Mucosa of gallbladder (tissue), 1 donor: Measurements from ENCODE around the gene SFPQ. TPM values are rescaled to one million over a fixed set of nuclear protein-coding genes. Genes with fewer than 3 reads are reported as not detected.
"Not testable (repeated sequence)": the region's sequence is repeated elsewhere in the genome, so short reads cannot be mapped to it uniquely, and the experiment has no call there.

ENCODE experiments used
- DNase-seq: peaks from one replicate; pipeline ENCODE4 v3.0.0-alpha.2; 2020; ENCODE audit warnings: low spot score
- total RNA-seq: library from RNA; stranded (reverse); gene quantifications from one replicate; pipeline ENCODE4 v1.2.1, GENCODE V29; 2021
- donor health status: DM: no; HTN: no; CAD: no.

Gene SFPQ, protein sequence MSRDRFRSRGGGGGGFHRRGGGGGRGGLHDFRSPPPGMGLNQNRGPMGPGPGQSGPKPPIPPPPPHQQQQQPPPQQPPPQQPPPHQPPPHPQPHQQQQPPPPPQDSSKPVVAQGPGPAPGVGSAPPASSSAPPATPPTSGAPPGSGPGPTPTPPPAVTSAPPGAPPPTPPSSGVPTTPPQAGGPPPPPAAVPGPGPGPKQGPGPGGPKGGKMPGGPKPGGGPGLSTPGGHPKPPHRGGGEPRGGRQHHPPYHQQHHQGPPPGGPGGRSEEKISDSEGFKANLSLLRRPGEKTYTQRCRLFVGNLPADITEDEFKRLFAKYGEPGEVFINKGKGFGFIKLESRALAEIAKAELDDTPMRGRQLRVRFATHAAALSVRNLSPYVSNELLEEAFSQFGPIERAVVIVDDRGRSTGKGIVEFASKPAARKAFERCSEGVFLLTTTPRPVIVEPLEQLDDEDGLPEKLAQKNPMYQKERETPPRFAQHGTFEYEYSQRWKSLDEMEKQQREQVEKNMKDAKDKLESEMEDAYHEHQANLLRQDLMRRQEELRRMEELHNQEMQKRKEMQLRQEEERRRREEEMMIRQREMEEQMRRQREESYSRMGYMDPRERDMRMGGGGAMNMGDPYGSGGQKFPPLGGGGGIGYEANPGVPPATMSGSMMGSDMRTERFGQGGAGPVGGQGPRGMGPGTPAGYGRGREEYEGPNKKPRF
- 164 TPM for total RNA-seq

DNA sequence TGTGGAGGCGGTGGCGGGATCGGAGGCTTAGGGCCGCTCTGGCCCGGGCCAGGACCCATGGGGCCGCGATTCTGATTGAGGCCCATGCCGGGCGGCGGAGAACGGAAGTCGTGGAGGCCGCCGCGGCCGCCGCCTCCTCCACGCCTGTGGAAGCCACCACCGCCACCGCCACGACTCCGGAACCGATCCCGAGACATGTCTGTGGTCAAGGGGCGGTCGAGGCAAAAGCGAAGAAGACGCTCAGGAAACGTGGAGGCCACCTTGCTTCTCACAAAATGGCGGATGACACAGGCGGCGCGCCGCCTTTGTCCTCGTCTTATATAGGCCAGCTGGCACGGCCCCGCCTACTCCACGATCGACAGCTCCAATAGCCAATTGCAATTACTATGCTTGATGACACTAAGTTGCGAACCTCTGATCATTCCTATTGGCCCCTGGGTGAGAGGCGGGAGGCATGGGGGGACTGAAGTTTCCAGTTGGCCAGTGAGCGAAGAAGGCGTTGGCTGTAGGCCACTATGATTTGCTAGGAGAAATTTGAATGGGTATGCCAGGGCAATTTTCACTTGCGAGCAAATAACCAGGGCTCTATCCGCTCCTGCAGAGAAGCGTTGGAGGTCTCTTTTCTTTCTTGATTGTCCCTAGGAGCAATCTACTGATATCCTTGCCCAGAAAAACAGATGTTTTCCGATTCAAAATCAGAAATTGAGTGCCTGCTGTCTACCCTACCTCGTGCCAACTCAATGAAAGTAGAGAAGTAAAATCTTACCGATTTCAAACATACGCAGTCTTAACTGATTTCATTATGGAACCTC lies at the start of gene SFPQ:
SFPQ (minus strand) TSS at position 293 of the 812 bp plus-strand sequence; CDS start at position 197, 96 bp downstream.
- peak; percentile 98 for DNase-seq

DNA sequence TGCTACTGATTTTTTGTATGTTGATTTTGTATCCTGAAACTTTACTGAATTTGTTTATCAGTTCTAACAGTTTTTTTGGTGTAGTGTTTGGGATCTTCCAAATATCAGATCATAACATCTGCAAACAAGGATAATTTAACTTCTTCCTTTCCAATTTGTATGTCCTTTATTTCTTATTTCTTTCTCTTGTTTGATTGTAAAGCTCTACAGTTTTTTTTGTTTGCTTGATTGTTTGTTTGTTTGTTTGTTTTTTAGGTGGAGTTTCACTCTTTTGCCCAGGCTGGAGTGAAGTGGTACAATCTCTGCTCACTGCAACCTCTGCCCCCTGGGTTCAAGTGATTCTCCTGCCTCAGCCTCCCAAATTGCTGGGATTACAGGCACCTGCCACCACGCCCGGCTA lies 43.8 kb upstream of the SFPQ start:
- DNase-seq = not testable (repeated sequence)

DNA sequence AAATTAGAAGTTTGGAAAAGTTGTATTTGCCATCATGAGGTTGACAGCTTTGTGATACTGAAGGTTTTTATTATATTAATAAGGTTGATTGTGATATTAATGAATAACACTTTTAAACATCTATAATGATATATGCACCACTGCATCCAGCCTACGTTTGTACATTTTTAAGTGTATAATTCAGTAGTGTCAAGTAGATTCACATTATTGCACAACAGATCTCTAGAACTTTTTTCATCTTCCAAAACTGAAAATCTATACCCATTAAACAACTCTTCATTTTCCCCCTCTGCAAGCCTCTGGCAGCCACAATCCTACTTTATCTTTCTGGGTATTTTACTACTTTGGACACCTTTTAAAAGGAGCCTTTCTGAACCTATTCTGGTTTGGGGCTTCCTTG lies 38.3 kb upstream of the SFPQ start:
- no peak for DNase-seq

DNA sequence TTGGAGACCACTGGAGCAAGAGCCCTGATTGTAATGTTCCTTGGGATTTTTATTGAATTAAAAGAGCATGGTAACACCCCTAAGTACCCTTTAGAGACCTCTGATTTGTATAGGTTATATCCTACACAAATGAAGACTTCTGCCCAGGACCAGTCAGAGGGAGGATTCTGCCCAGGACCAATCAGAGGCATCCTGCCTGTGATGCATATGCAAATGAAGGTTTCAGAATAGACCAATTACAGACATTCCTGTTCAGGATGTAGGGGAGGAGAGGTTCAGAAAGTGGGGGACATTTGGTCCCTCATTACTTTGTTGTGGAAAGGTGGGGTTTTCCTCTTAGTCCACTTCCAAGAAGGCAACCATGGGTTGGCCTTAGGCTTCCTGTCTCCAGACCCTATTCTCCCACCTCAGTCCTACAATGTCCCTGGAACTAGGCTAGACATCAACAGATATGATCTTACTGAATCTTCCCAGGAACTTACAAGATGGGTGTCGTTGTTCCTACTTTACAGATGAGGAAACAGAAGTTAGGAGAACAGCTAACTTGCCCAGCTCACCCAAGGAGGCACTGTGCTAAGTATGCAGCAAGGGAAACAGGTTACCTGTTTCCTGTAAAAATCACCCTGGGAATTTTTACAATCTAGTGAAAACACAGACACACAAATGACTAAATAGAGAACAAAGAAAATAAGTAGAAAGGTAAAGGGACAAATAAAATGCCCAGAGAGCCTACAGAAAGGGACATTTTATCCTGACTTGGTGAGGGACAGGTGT lies 36.8 kb upstream of the SFPQ start:
- DNase-seq = no peak

DNA sequence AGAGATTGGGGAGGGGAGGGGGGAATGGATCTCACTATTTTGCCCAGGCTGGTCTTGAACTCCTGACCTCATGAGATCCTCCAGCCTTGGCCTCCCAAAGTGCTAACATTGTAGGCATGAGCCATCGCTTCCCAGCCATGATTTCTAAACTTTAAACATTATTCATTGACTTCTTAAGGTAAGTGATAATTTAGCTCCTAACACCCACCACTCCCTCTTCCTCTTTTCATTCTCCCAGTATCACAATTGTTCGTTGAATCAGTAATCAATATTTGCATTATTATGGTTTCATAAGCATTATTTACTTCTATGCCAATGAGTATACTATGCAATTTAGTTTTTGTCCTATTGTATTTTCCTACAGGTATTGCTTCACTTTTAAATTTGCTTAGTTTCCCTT lies 33.6 kb upstream of the SFPQ start:
- no peak for DNase-seq

DNA sequence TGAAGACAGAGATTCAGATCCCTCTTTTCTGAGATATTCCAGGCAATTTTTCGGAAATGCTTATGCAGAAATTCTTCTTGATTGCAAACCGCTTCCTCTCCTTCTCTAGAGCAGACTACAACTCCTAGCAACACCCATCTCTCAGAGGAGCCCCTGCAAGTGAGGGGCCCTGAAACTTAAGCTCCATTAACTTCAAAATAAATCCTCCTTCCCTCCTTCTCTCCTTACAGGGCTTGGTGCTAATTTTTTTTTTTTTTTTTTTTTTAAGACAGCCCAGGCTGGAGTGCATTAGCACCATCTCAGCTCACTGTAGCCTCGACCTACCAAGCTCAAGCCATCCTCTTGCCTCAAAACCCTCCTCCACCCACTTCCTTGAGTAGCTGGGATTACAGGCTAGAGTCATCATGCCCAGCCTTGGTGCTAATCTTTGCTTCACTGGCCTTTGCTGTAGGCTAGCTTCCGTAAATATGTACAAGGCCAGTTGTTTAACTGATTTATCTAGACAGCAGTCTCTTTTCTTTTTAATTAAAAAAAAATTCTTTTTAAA lies 30.2 kb upstream of the SFPQ start:
- no peak for DNase-seq

DNA sequence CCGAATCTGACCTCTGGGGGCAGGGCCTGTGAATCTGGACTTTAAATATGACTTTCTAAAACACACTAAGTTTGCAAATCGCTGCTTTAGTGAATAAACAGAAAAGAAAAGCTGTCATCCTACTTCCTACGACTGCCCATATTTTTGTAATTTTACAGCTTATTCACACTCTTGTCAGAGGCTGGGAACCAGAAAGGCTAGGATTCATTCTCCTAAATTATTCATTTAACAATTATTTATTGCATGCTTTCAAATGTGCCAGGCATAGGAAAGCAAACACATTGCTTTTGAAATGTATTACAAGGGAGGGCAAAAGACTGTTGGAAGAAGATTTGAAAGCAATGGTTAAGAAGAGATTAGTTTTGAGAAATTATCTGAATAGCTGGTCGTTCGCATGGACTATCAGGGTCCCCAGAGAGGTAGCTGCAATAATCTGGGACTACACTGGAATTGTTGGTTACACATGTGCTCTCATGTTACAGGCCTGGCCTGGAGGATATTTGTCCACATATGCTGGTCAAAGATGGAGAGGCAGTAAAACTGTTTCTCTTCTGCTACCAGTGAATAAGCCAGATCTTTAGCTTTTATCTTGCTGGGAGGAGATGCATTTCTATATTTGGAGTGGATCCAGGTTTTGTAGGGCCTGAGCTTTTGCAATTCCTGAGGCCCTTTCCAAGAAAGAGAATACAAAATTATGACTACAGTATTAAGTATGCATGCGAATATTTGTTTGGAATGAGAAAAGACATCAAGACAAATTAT lies 29.6 kb upstream of the SFPQ start:
- no peak for DNase-seq

DNA sequence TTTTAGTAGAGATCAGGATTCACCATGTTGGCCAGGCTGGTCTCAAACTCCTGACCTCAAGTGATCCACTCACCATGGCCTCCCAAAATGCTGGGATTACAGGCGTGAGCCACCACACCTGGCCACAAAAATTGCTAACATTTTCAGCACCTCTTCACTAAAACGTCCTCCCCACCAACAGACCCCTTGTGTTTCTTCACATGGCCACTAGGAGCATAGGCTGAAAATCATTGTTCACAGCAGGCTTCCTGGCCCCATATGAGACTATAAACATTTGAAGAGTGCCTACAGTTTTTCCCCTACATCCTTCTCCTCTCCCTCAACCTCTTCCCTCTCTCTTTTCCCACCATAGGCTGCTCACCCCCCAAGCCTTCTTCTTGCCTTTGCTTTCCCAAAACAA lies 28.0 kb upstream of the SFPQ start:
- no peak for DNase-seq

DNA sequence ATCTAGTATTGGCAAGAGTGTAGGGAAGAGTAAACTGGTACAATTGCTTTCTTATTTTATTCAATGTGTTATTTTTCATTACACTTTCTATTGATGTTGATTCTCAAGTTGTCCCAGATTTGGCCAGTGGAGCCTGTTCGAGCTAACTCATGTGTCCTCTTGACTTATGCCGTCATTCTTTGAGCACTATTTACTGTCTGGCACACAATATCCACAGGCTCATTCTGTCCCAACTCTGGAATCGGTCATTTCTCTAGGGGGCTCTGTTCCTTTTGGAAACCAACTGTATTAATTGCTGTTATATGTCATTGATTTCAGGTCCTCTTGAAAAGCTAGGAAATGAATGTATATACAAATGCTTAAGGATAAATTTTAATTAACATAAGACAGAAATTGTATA lies 22.4 kb upstream of the SFPQ start:
- DNase-seq = no peak

DNA sequence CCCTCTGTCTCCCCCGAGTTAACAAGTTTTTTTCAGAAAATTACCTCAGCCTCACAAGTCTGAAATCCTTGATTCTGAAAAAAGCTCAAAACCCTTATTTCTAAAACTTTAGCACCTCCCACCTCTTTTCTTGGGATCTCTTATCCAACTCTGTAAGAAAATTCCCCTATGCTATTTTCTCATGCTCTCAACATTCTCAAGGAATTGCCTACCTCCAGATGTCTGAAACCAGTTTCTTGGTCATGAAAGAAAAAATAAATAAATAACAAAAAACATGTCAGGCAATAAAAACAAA lies 18.1 kb upstream of the SFPQ start:
- no peak for DNase-seq

DNA sequence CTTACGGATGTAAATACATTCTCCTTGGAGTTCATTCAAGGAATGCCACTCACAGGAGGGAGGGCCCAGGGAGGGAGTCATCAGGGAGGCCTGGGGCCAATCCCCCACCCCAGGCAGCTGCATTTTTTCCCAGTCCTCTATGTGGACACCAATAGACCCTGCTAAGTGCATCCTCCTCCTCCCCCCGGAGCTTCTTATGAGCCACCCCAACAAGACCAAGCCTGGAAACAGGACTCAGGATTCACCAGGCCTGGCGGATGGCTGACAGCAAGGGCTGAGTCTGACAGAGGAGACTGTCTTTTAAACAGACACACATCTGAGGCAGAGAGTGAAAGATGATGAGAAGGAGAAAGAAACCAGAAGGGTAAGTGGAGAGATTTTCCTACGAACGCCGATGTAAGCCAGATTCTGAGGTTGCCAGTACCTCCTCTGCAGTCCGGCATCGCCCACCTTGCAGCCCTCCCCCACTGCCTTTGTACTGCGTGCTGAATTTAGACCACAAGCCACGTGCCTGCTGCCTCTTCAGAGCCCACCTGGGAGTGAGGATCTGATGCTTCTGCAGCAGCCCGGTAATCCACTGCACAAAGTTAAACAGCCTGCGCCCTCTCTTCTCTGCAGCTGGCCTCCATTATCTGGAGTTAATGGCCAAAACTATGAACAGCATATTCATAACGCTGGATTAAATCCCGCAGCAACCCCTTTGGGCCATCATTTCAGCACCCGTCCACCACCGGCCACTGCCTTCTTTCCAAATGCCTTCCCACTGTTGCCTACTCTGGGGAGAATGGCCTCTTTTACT lies 17.6 kb upstream of the SFPQ start:
- DNase-seq = no peak

DNA sequence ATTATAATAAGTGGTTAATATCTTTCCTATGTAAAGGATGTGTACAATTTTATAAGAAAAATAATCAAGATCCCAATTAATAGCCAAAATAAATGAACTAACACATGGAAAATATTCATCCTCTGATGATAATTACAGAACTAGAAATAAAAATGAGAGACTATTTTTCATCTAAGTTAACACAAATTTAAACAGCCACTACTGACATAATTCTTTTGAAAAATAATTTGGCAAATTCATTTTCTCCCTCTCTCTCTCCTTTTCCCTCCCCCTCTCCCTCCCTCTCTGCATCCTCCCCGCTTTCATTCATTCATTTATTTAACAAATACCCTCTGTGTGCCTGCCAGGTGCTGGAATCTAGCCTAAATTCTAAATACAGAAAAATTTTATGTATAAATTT lies 10.3 kb upstream of the SFPQ start:
- no peak for DNase-seq

DNA sequence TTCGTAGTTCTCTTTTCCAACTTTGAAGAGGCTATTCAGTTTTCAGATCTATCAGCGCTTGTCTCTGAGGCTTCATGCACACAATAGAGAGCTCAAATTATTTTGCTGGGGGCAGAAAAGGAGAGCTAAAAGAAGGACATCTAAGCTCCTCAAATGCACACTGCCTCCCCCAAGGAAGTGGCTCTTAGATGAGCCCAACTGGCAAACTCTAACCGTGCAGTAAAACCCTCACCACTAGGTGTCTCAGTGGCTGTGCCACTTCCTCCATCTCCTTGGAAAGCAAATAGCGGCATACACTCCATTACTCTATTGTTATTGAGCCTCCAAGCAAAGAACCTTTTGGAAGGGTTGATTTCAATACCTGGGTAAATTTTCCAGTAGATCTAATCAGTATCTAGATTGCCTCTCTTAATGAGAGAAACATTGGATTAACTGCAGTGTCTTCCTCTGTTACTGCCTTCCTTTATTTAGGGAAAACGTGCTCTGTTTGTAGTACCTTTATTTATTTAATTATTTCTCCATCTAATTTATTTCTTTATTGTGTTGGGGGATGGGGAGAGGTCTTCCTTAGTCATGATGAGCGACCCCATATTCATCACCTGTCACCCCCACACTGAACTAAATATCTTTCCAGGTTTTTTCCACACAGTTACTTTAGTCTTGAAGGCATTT lies 9.2 kb upstream of the SFPQ start:
- DNase-seq = peak; percentile 84

DNA sequence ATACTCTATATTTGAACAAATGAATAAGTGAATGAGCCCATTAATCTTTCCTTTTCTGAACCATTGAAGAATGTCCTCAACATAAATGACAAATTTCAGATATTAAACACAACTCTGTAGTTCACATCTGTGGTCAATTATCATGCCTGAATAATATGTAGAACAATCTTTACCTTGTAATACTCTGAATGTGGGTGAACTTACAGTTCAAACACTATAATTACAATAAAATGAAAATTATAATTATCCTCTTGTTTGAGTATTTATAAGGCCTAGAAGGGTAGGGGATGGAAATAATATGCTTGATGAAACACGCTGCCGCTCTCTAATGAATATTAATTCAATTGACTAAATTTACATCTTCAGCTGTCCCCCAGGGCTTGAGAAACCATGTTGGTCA lies 8.7 kb upstream of the SFPQ start:
- no peak for DNase-seq

DNA sequence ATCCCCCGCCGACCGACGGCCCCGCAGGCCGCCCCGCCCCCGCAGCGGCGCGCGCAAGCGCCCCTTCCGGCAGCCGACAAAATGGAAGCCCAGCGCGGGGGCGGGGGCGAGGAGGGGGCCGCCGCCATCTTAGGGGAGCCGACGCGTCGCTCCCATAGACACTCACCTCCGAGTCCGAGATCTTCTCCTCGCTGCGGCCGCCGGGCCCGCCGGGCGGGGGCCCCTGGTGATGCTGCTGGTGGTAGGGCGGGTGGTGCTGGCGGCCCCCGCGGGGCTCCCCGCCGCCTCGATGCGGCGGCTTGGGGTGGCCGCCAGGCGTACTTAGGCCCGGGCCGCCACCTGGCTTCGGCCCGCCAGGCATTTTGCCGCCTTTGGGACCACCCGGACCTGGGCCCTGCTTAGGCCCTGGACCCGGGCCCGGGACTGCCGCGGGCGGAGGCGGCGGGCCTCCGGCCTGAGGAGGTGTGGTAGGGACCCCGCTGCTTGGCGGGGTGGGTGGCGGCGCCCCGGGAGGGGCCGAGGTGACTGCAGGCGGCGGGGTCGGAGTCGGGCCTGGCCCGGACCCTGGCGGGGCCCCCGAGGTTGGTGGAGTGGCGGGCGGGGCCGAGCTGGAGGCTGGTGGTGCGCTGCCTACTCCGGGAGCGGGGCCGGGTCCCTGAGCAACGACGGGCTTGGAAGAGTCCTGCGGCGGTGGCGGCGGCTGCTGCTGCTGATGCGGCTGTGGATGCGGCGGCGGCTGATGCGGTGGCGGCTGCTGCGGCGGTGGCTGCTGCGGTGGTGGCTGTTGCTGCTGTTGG lies 691 bp downstream of the SFPQ start:
- DNase-seq = peak; percentile 85

DNA sequence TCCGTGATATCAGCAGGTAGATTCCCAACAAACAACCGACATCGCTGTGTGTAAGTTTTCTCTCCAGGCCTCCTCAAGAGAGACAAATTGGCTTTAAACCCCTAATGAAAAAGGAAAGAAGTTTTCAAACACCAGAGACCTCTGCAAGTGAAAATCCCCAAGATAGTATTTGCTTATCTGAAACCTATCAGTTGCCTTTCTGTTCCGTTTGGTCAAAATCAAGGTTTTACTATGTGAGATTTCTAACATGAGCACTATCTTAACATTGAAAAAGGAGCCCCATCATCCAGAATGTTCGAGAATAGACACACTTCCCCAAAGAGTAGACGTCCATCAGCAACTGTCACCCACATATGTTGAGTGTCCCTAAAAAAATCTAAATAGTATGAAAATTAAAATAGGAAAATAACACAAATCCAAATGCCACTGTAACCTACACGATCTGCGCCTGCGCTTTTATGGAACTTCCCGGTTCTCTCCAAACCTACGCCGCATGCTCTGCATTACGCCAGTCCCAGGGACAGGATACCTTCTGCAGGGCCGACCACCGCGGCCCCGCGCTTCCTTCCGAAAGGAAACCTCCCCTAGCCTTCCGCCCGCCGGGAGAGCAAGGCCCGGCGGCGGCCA lies 1.4 kb downstream of the SFPQ start:
- DNase-seq = no peak

DNA sequence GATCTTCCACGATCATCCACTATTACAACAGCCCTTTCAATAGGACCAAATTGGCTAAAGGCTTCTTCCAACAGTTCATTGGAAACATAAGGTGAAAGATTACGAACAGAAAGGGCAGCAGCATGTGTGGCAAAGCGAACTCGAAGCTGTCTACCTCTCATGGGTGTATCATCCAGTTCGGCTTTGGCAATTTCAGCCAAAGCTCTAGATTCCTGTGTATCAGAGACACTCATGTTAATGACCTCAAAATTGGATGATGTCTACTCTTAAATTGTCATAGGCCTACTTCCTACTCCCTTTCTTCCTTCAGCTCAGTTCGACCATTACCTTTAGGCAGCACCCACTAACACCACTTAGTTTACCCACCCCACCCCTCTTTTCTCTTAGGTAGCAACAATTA lies 2.2 kb downstream of the SFPQ start:
- DNase-seq = no peak
